K562 (cell line): ENCODE measurements around the gene CDYL2. TPM values are rescaled to one million over a fixed set of nuclear protein-coding genes. Genes with fewer than 3 reads are reported as not detected.

Experiments used
- ZBTB40 ChIP-seq, 2 experiments: fragments of 450-650 bp in 1 of 2; sonication (generic) in 1 of 2; formaldehyde crosslinking in 1 of 2; IDR thresholded peaks; 2 replicates each; pipeline versions ENCODE4 v1.7.1 to v1.9.0; 2016 to 2022; ENCODE audit warnings: inconsistent platforms in 1 of 2, mild to moderate bottlenecking in 1 of 2, missing genetic modification reagents in 1 of 2
- ZNF507 ChIP-seq: conservative IDR thresholded peaks from 2 replicates; pipeline ENCODE4 v1.6.1; 2017; ENCODE audit warnings: missing genetic modification characterization, missing compliant biosample characterization
- polyA plus RNA-seq, 8 experiments: library from polyadenylated mRNA; depleted of rRNA in 4 of 8; stranded (reverse) in 5 of 8; unstranded in 3 of 8; fragments of >200 nt; fragmentation: Nextera tagmentation in 2 of 8; fragmentation: Illumina TruSeq in 1 of 8; extraction: Ambion mirVana in 2 of 8; extraction: Trizol in 1 of 8; gene quantifications; 2 replicates each; pipeline versions ENCODE4 v1.2.1 to v1.2.3, GENCODE V29; 2011 to 2014; ENCODE audit warnings: inconsistent platforms in 1 of 8, missing spikeins in 1 of 8
- total RNA-seq, 7 experiments: library from RNA; depleted of rRNA in 6 of 7; stranded (reverse); fragments of >200 nt in 6 of 7; fragmentation: Illumina TruSeq in 2 of 7; extraction: Trizol in 2 of 7; gene quantifications; 2 replicates each; pipeline versions ENCODE4 v1.2.1 to v1.2.3, GENCODE V29; 2011 to 2021; ENCODE audit warnings: low replicate concordance in 1 of 7

Gene CDYL2
- total and polyA plus RNA-seq, 9 of the 15 experiments (the other 6 are each of a cell fraction or from before 2014, with no cell fraction given): under 0.01 to 0.04 (median 0.01) TPM; not detected in 6

- TF ChIP-seq ZBTB40 (IDR thresholded peaks at IDR 0.05) (peak; percentile 70; the same call in 1 of the 2 replicates), ZBTB40 (CRISPR knock-in tag; IDR thresholded peaks at IDR 0.05) (no peak), ZNF507 (tag) (peak; percentile 40; the same call in 1 of the 2 replicates)
- TF ChIP-seq, all 486 proteins: peak for 2
Observed at GRCh38 chr16:80695020-80695419, 109.4 kb downstream of the CDYL2 start (continued).
